Measurements from ENCODE around the gene SLC13A4. TPM values are rescaled to one million over a fixed set of nuclear protein-coding genes. Genes with fewer than 3 reads are reported as not detected.
A peak's percentile ranks its signal among the peaks of the same experiment; 100 is the strongest.
"Not testable (repeated sequence)": the region's sequence is repeated elsewhere in the genome, so short reads cannot be mapped to it uniquely, and the experiment has no call there.

SLC13A4 gene
- total RNA-seq, 1 experiment from 2014 or later: 0.21 TPM

DNA sequence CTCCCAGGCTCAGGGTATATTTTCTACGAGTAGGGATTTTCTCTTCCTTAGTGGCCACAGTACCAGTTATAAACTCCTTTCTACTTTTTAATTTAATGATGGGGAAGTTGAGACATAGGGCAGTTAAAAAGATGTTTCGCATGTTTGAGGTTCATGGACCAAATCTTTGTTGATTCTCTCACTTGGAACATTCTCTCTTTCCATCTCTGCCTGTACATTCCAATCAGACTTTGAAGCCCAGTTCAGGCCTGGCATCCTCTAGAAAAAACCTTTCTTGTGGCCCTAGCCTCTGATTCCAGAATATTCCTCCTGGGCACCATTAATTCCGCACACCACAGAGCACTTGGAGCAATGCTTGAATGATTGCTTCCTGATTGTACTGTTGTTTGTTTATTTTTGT lies 18.5 kb downstream of the SLC13A4 start:
- DNase-seq (ENCODE audit: low read depth, low spot score): no peak
- in situ Hi-C loops (cut with HindIII; ENCODE audit: low pct_unique_long_range_greater_than_20kb, low sequenced_read_pairs): no loop called here

DNA sequence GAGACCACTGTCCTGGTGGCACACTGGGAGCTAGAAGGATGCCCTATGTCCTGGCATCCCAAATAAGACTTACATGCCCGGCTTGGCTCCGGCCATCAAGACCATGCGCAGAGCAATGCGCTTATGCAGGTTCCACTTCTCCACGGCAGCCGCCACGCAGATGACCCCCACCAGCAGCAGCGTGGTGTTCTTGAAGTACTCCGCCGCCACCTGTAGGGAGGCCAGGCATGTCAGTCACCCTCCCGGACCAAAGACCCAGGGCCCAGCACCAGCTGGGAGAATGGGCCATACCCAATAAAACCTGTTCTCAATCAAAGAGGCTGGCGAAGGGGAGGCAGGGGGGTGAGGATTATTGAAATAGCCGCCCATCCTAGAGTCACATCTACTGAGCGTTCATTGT lies 19.9 kb downstream of the SLC13A4 start:
- in situ Hi-C loops (cut with HindIII; ENCODE audit: low pct_unique_long_range_greater_than_20kb, low sequenced_read_pairs): no loop called here
- DNase-seq (ENCODE audit: low read depth, low spot score): no peak

GRCh38 chr7:135707570-135707966 lies 20.4 kb downstream of the SLC13A4 start:
- in situ Hi-C loops (cut with HindIII; ENCODE audit: low pct_unique_long_range_greater_than_20kb, low sequenced_read_pairs): no loop called here
- no peak for DNase-seq (ENCODE audit: low read depth, low spot score)

DNA sequence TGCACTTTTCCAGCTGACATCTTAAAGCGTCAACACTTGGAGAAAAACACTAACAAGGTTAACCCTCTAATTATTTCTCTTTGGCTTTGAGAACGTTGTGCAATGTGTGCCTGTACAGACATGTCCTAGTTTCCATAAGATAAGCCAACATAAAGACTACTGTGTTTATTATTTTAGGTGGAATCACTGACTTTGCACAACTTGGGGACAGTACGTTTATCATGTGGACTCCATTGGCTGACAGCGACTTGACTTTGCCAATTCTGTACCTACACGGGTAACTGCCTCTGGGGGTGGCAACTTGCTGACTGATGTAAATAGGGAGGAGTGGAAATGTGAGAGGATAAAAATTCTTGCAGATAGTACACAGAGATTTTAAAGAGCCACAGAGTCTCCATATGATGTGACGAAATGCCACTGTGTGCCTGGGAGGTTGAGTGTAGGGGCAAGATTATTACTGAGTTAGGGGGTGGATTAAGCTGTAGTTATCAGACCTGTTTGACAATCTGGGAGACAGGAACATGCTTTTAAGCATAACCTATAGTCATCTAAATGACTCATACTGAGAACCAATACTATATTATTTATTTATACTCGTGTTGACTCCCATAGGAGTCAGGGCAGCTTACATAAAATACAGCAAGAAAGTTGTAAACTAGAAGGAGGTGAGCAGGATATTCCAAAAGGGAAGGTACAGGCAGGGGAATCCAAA lies 21.0 kb downstream of the SLC13A4 start:
- in situ Hi-C loops (cut with HindIII; ENCODE audit: low pct_unique_long_range_greater_than_20kb, low sequenced_read_pairs): no loop called here
- no peak for DNase-seq (ENCODE audit: low read depth, low spot score)

- no peak for DNase-seq (ENCODE audit: low read depth, low spot score)
- in situ Hi-C loops (cut with HindIII; ENCODE audit: low pct_unique_long_range_greater_than_20kb, low sequenced_read_pairs): no loop called here
Observed at GRCh38 chr7:135706038-135706742, 21.8 kb downstream of the SLC13A4 start.

- in situ Hi-C loops (cut with HindIII; ENCODE audit: low pct_unique_long_range_greater_than_20kb, low sequenced_read_pairs): no loop called here
- no peak for DNase-seq (ENCODE audit: low read depth, low spot score)
Observed at GRCh38 chr7:135704698-135705097, 23.3 kb downstream of the SLC13A4 start.

GRCh38 chr7:135704074-135704473 lies 23.9 kb downstream of the SLC13A4 start:
- in situ Hi-C loops (cut with HindIII; ENCODE audit: low pct_unique_long_range_greater_than_20kb, low sequenced_read_pairs): no loop called here
- DNase-seq (ENCODE audit: low read depth, low spot score): peak; percentile 54

DNA sequence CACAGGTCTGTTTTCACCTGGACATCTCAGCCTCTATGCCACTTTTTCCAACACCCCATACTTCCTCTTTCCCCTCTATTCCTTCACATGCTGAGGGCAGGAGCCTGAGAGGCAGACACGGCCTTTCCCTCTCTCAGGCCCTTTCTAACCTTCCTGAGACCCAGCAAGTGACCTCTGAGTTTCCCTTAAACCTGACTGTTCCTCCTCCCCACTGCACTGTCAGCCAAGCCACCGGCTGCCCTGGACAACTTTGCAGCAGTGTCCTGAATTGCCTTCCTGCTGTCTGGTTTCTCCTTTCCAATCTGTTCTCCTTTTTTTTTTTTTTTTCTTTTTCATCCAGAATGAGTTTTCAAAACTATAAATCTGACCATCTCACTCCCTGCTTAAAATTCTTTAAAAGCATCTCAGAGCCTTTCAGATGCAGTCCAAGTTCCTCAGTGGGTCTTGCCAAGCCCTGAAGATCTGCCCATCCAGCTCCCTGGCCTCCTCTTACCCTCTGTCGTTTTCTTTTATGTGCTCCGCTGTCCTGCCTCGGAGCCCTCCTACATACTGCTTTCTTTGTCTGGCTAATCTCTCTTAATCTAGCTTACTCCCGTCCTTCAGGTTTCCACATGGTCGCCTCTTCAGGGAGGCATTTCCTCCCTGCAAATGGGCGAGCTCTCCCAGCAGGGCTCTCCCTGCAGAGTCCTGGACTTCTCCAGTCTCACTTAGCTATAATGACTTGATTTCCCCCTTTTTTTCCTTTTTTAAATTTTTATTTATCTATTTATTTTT lies 30.5 kb downstream of the SLC13A4 start:
- in situ Hi-C loops (cut with HindIII; ENCODE audit: low pct_unique_long_range_greater_than_20kb, low sequenced_read_pairs): no loop called here

GRCh38 chr7:135693558-135693957 lies 34.4 kb downstream of the SLC13A4 start:
- in situ Hi-C loops (cut with HindIII; ENCODE audit: low pct_unique_long_range_greater_than_20kb, low sequenced_read_pairs): no loop called here
- DNase-seq (ENCODE audit: low read depth, low spot score): no peak

More for the DNA sequence above, 30.5 kb downstream of the SLC13A4 start:
- DNase-seq (ENCODE audit: low read depth, low spot score): no peak

GRCh38 chr7:135692606-135693005 lies 35.4 kb downstream of the SLC13A4 start:
- DNase-seq (ENCODE audit: low read depth, low spot score); in situ Hi-C loops (cut with HindIII; ENCODE audit: low pct_unique_long_range_greater_than_20kb, low sequenced_read_pairs): not testable (repeated sequence)

DNA sequence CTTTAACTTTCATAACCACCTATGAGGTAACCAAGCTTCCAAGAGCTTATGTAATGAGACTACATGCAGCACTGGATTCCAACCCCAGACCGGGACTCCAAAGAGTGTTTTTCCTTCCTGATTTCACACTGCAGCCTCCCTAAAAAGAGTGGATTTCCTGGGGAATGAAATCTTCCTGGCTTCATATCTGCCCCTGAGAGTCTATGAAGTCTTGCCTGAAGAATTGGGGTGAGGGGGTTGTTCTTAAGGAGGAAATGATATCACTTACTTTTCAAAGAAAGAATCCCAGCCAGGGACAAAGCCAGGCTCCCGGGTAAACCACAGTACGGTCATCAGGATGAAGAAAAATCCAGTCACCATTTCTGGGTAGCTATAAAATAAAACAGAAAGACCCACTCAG lies 35.9 kb downstream of the SLC13A4 start:
- no peak for DNase-seq (ENCODE audit: low read depth, low spot score)
- in situ Hi-C loops (cut with HindIII; ENCODE audit: low pct_unique_long_range_greater_than_20kb, low sequenced_read_pairs): no loop called here

DNA sequence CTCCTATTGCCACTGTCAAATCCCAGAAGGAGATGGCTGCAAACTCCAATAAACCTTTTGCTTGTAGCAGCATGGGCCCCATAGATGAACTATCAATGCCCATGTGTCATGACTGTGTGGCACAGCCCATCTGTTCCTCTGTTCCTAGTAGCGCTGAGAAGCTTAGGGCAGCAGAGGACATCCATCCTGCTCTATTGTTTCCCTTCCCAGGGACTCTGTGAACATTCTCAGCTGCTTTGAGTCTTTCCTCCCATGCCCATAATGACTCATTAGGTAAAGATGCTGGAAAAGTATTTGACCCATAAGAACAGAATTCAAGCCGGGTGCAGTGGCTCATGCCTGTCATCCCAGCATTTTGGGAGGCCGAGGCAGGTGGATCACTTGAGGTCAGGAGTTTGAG lies 37.4 kb downstream of the SLC13A4 start:
- DNase-seq (ENCODE audit: low read depth, low spot score): no peak
- in situ Hi-C loops (cut with HindIII; ENCODE audit: low pct_unique_long_range_greater_than_20kb, low sequenced_read_pairs): no loop called here

DNA sequence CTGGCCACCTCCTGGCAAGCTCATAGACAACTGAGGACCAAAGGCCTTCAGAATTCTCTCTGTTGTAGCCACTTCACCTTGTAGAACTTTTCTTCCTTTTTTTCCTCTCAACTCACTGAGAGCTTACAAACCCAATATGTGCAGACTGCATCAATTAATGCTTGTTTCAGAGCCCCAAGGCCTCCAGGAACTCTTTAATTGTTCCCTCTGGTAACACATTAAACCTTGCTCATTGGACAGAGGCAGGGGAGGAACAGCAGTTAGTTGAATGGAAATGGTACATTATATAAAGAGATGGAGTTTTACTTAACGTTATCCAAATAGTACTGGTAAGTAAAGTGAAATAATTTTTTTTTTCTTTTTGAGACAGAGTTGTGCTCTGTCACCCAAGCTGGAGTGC lies 40.5 kb downstream of the SLC13A4 start:
- in situ Hi-C loops (cut with HindIII; ENCODE audit: low pct_unique_long_range_greater_than_20kb, low sequenced_read_pairs): no loop called here
- no peak for DNase-seq (ENCODE audit: low read depth, low spot score)

DNA sequence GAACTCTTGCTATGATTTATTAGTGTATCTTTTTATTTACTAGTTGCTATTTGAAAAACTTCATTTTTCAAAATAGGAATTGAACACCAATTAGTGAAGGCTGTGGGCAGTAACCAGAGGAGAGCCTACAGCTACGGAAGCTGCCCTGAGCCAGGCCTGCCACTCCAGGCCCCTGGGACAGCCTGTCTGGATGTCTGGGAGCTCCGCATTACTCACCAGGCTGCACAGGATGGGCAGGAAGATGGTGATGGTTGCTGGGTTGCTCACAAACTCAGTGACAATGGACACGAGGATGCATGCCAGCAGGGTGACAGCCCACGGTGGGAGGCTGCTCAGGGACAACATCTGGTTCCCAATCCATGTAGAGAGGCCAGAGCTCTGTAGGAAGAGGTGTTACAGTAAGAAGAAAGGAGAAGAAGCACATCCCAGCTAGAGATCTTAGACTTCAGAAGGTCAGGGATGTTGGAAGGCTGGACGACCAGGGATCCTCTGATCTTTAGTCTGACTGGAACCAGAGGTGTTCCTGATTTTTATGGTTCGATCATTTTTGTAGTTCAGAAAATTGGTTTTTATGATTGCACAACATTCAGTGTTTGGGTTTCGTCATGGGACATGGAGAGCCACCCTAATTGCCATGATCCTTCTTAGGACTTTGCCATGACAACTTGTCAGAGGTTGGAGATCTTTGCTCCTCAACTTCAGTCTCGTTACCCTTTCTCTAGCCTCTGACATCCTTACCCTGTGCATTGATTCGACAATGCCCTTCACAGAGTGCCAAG lies 42.5 kb downstream of the SLC13A4 start:
- DNase-seq (ENCODE audit: low read depth, low spot score): no peak
- in situ Hi-C loops (cut with HindIII; ENCODE audit: low pct_unique_long_range_greater_than_20kb, low sequenced_read_pairs): no loop called here

GRCh38 chr7:135684699-135685098 lies 43.3 kb downstream of the SLC13A4 start:
- in situ Hi-C loops (cut with HindIII; ENCODE audit: low pct_unique_long_range_greater_than_20kb, low sequenced_read_pairs): no loop called here
- no peak for DNase-seq (ENCODE audit: low read depth, low spot score)

GRCh38 chr7:135684136-135684535 lies 43.9 kb downstream of the SLC13A4 start:
- in situ Hi-C loops (cut with HindIII; ENCODE audit: low pct_unique_long_range_greater_than_20kb, low sequenced_read_pairs): no loop called here
- peak; percentile 35 for DNase-seq (ENCODE audit: low read depth, low spot score)

DNA sequence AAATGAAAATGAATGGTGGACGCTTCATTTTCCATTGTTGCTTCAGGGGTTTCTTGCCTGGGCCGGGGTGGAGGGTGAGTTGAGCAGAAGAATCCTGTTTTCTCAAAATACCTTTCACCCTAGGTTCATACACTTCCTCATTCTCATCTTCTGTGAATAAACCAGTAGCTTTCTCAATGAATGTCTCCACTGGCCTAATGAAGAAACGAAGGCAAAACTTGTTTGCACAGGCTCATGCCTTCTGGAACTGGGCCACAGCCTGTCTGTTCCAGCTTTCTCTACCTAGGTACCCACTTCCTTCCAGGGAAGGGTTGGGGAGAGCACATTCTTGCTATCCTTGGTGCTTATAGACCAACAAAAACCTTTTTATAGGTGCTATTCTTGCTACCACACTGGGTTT lies 44.4 kb downstream of the SLC13A4 start:
- no peak for DNase-seq (ENCODE audit: low read depth, low spot score)
- in situ Hi-C loops (cut with HindIII; ENCODE audit: low pct_unique_long_range_greater_than_20kb, low sequenced_read_pairs): no loop called here

DNA sequence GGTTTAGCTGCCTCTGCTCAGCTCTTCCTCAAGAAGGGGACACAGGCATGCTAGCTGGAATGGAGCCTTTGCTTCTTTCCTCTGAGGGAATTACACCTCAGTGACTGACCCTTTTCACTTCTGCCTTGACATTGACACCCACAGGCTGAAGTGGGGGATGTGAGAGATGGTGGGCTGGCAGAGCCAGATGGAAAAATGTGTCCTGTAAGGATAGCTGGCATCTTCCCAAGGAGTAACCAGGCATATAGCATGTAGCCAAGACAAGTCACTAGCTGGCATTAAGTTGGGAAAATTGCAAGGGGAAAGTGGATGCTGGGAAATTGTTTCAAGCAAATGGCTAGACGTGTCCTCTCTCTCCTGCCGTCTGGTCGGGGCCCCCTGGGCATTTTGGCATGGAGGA lies 45.8 kb downstream of the SLC13A4 start:
- in situ Hi-C loops (cut with HindIII; ENCODE audit: low pct_unique_long_range_greater_than_20kb, low sequenced_read_pairs): no loop called here
- no peak for DNase-seq (ENCODE audit: low read depth, low spot score)
